Astrocyte (in vitro differentiated cells and primary cell): ENCODE results near the gene TNIK. TPM values are rescaled to one million over a fixed set of nuclear protein-coding genes. Genes with fewer than 3 reads are reported as not detected.

Experiments
- DNase-seq: peaks from one replicate; pipeline ENCODE4 v3.0.0-alpha.2; 2010; ENCODE audit warnings: low read depth
- FAIRE-seq: peaks from 2 replicates; lab custom pipeline; 2011; peaks lifted over from hg19 to GRCh38; lab: Jason Lieb, UNC
- H2AFZ ChIP-seq: 2 replicates; pipeline ENCODE4 v1.6.0; 2012; ENCODE audit warnings: low read depth, low read length, inconsistent platforms
- H3K27ac ChIP-seq: 2 replicates; pipeline ENCODE4 v1.5.1; 2011; ENCODE audit warnings: low read depth, low read length, inconsistent platforms
- H3K27me3 ChIP-seq: 2 replicates; pipeline ENCODE4 v1.6.0; 2011; ENCODE audit warnings: low read length, inconsistent platforms; ENCODE audit not compliant: insufficient read depth
- H3K36me3 ChIP-seq: 2 replicates; pipeline ENCODE4 v1.5.1; 2011; ENCODE audit warnings: low read length, inconsistent platforms; ENCODE audit not compliant: insufficient read depth
- H3K4me1 ChIP-seq: 2 replicates; pipeline ENCODE4 v1.5.1; 2011; ENCODE audit warnings: low read length, inconsistent platforms; ENCODE audit not compliant: insufficient read depth
- H3K4me2 ChIP-seq: 2 replicates; pipeline ENCODE4 v1.6.0; 2012; ENCODE audit warnings: low read length, inconsistent platforms
- H3K4me3 ChIP-seq: 2 replicates; pipeline ENCODE4 v1.5.1; 2011; ENCODE audit warnings: low read depth, mild to moderate bottlenecking, low read length, inconsistent platforms; ENCODE audit not compliant: insufficient read depth
- H3K79me2 ChIP-seq: 2 replicates; pipeline ENCODE4 v1.6.0; 2012; ENCODE audit warnings: mild to moderate bottlenecking, low read length, inconsistent platforms; ENCODE audit not compliant: insufficient read depth
- H3K9ac ChIP-seq: 2 replicates; pipeline ENCODE4 v1.6.0; 2012; ENCODE audit warnings: mild to moderate bottlenecking, low read length, inconsistent platforms
- H3K9me3 ChIP-seq: 2 replicates; pipeline ENCODE4 v1.5.1; 2012; ENCODE audit warnings: low read depth, mild to moderate bottlenecking, low read length, inconsistent platforms; ENCODE audit not compliant: insufficient read depth
- H4K20me1 ChIP-seq: 2 replicates; pipeline ENCODE4 v1.6.0; 2012; ENCODE audit warnings: low read length, inconsistent platforms; ENCODE audit not compliant: insufficient read depth
- H3K27ac Mint-ChIP-seq: one replicate; pipeline ENCODE4 v1.8.0; 2021; ENCODE audit warnings: mild to moderate bottlenecking, mixed read lengths; ENCODE audit not compliant: unreplicated experiment
- H3K27me3 Mint-ChIP-seq: one replicate; pipeline ENCODE4 v1.8.0; 2021; ENCODE audit warnings: low read depth, mixed read lengths; ENCODE audit not compliant: unreplicated experiment
- H3K36me3 Mint-ChIP-seq: one replicate; pipeline ENCODE4 v1.8.0; 2021; ENCODE audit warnings: low read depth, mixed read lengths; ENCODE audit not compliant: unreplicated experiment
- H3K4me1 Mint-ChIP-seq: one replicate; pipeline ENCODE4 v1.8.0; 2021; ENCODE audit warnings: low read depth, mixed read lengths; ENCODE audit not compliant: unreplicated experiment
- H3K4me3 Mint-ChIP-seq: one replicate; pipeline ENCODE4 v1.8.0; 2021; ENCODE audit warnings: mild to moderate bottlenecking, moderate library complexity, mixed read lengths; ENCODE audit not compliant: unreplicated experiment
- H3K9me3 Mint-ChIP-seq: one replicate; pipeline ENCODE4 v1.8.0; 2021; ENCODE audit warnings: mild to moderate bottlenecking, mixed read lengths; ENCODE audit not compliant: unreplicated experiment
- CTCF ChIP-seq: IDR thresholded peaks from 2 replicates; pipeline ENCODE4 v1.5.1; 2011; ENCODE audit warnings: low read depth, mild to moderate bottlenecking, inconsistent platforms, low read length, moderate library complexity; ENCODE audit not compliant: insufficient read depth
- EZH2 ChIP-seq: IDR thresholded peaks from 2 replicates; pipeline ENCODE4 v1.6.1; 2012; ENCODE audit warnings: mild to moderate bottlenecking, low read length, inconsistent platforms; ENCODE audit not compliant: insufficient read depth
- total RNA-seq: library from RNA; stranded (reverse); gene quantifications from 2 replicates; pipeline ENCODE4 v1.2.1, GENCODE V29; 2021

TNIK gene
- total RNA-seq, 1 donor from 2014 or later, result 70.0 TPM

DNA sequence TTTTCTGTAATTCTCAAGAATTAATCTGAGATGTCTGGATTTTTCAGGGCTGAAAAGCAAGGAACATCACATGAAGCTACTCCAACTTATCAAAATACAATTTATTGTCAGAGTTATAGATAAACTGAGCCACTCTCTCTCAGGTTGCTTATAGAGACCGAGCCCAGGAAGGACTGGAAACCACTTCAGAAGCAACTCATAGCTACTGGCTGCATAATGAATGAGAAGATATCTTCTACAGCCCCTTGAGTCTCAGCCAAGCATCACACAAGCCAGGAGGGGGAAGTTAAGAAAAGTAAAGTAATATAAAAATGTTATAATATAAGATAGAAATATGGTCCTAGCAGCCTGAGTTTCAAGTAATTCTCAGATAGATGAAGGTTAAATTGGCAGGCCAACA is 186.0 kb downstream of the TNIK start:
- H3K27me3 Mint-ChIP-seq, result no peaks in the 10 kb centered on the region
- H3K9me3 ChIP-seq, result no peaks in the 10 kb centered on the region
- no peak for DNase-seq
- H3K4me3 Mint-ChIP-seq, result no peak overlapping the region
- H3K36me3 ChIP-seq, result no peaks in the 10 kb centered on the region
- no peak overlapping the region for H3K4me2 ChIP-seq
- TF ChIP-seq CTCF (no peak), EZH2 (no peak)
- H3K4me1 Mint-ChIP-seq, result peaks cover 17% of the 10 kb centered on the region
- FAIRE-seq, result no peak
- no peaks in the 10 kb centered on the region for H3K9me3 Mint-ChIP-seq
- no peaks in the 10 kb centered on the region for H3K27me3 ChIP-seq
- H3K4me3 ChIP-seq, result no peak overlapping the region
- H4K20me1 ChIP-seq, result no peaks in the 10 kb centered on the region
- no peaks in the 10 kb centered on the region for H3K4me1 ChIP-seq
- H3K36me3 Mint-ChIP-seq, result peaks cover 12% of the 10 kb centered on the region
- no peak overlapping the region for H3K9ac ChIP-seq
- no peak overlapping the region for H2AFZ ChIP-seq
- no peak overlapping the region for H3K27ac Mint-ChIP-seq
- H3K27ac ChIP-seq, result no peak overlapping the region
- H3K79me2 ChIP-seq, result no peaks in the 10 kb centered on the region

- H3K27me3 ChIP-seq, result no peaks in the 10 kb centered on the region
- no peaks in the 10 kb centered on the region for H3K9me3 ChIP-seq
- peak; percentile 20 for FAIRE-seq
- H3K9ac ChIP-seq, result no peak overlapping the region
- H3K79me2 ChIP-seq, result no peaks in the 10 kb centered on the region
- Mint-ChIP-seq H3K36me3 (peaks cover 9% of the 10 kb centered on the region), H3K4me1 (peaks cover 34% of the 10 kb centered on the region), H3K27me3 (no peaks in the 10 kb centered on the region), H3K9me3 (no peaks in the 10 kb centered on the region), H3K27ac (no peak overlapping the region), H3K4me3 (no peak overlapping the region)
- H3K36me3 ChIP-seq, result no peaks in the 10 kb centered on the region
- no peak for TF ChIP-seq CTCF
- TF ChIP-seq EZH2, result no peak
- no peak overlapping the region for H3K27ac ChIP-seq
- H3K4me3 ChIP-seq, result no peak overlapping the region
- H2AFZ ChIP-seq, result no peak overlapping the region
- H3K4me2 ChIP-seq, result no peak overlapping the region
- no peaks in the 10 kb centered on the region for H3K4me1 ChIP-seq
- no peaks in the 10 kb centered on the region for H4K20me1 ChIP-seq
- no peak for DNase-seq
Measured at GRCh38 chr3:171270541-171270940, 189.7 kb downstream of the TNIK start.

DNA sequence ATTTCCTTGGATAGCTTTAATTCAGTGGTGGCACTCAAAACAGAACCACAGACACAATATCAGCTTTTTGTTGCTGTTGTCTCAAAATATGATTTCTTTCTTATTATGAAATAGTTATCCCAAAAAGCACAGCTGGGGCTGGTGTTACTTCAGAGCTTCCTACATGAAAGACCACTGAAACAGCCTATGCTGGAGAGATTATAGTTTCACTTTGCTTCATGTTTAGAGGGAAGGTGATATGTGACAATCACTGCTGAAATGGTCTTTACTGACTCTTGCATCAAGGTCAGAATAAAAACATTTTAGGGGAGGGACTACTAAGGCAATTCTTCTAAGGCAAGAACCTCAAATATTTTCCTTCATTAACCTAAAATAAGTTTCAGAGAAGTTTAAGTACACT is 190.7 kb downstream of the TNIK start:
- no peaks in the 10 kb centered on the region for H3K27me3 ChIP-seq
- no peaks in the 10 kb centered on the region for H3K4me1 ChIP-seq
- peak overlapping the region; percentile 27 for H3K4me2 ChIP-seq
- H3K27ac Mint-ChIP-seq, result no peak overlapping the region
- H3K27me3 Mint-ChIP-seq, result no peaks in the 10 kb centered on the region
- no peaks in the 10 kb centered on the region for H3K9me3 ChIP-seq
- H2AFZ ChIP-seq, result no peak overlapping the region
- H3K4me3 ChIP-seq, result peak overlapping the region; percentile 7
- DNase-seq (no peak), FAIRE-seq (no peak)
- H4K20me1 ChIP-seq, result no peaks in the 10 kb centered on the region
- H3K4me3 Mint-ChIP-seq, result no peak overlapping the region
- H3K9ac ChIP-seq, result no peak overlapping the region
- H3K79me2 ChIP-seq, result no peaks in the 10 kb centered on the region
- no peak for TF ChIP-seq EZH2
- TF ChIP-seq CTCF, result no peak
- peaks cover 9% of the 10 kb centered on the region for H3K36me3 Mint-ChIP-seq
- no peak overlapping the region for H3K27ac ChIP-seq
- peaks cover 41% of the 10 kb centered on the region for H3K4me1 Mint-ChIP-seq
- H3K36me3 ChIP-seq, result no peaks in the 10 kb centered on the region
- H3K9me3 Mint-ChIP-seq, result no peaks in the 10 kb centered on the region
